GM23338 (cell line): Measurements from ENCODE around the gene CEP57.
A peak's percentile ranks its signal among the peaks of the same experiment; 100 is the strongest.

Experiments used
- EZH2 ChIP-seq: fragments of 200-600 bp; sonication (generic); IDR thresholded peaks from one replicate; pipeline ENCODE4 v1.8.0; 2017; ENCODE audit warnings: antibody characterized with exemption, mild to moderate bottlenecking, low read depth; ENCODE audit not compliant: unreplicated experiment
- EZH2phosphoT487 ChIP-seq: fragments of 200-600 bp; sonication (generic); IDR thresholded peaks from one replicate; pipeline ENCODE4 v1.8.1; 2018; ENCODE audit warnings: antibody characterized with exemption; ENCODE audit not compliant: unreplicated experiment
- JUNB ChIP-seq: IDR thresholded peaks from one replicate; pipeline ENCODE4 v1.6.1; 2016; ENCODE audit warnings: antibody characterized with exemption; ENCODE audit not compliant: unreplicated experiment
- POLR2AphosphoS5 ChIP-seq: IDR thresholded peaks from 2 replicates; pipeline ENCODE4 v1.6.1; 2016; ENCODE audit warnings: antibody characterized with exemption, low read depth
- TF ChIP-seq, protein P1 (sequence below), 2 experiments: fragments of 200-600 bp in 1 of 2; sonication (generic) in 1 of 2; conservative IDR thresholded peaks; 2 replicates each; pipeline versions ENCODE4 v1.5.1 to v1.6.1; 2016 to 2017; ENCODE audit warnings: antibody characterized with exemption in 2 of 2, low read depth in 2 of 2, mild to moderate bottlenecking in 2 of 2, moderate library complexity in 1 of 2
- TF ChIP-seq, protein P2 (sequence below): IDR thresholded peaks from one replicate; pipeline ENCODE4 v1.6.1; 2018; ENCODE audit warnings: antibody characterized with exemption; ENCODE audit not compliant: unreplicated experiment

DNA sequence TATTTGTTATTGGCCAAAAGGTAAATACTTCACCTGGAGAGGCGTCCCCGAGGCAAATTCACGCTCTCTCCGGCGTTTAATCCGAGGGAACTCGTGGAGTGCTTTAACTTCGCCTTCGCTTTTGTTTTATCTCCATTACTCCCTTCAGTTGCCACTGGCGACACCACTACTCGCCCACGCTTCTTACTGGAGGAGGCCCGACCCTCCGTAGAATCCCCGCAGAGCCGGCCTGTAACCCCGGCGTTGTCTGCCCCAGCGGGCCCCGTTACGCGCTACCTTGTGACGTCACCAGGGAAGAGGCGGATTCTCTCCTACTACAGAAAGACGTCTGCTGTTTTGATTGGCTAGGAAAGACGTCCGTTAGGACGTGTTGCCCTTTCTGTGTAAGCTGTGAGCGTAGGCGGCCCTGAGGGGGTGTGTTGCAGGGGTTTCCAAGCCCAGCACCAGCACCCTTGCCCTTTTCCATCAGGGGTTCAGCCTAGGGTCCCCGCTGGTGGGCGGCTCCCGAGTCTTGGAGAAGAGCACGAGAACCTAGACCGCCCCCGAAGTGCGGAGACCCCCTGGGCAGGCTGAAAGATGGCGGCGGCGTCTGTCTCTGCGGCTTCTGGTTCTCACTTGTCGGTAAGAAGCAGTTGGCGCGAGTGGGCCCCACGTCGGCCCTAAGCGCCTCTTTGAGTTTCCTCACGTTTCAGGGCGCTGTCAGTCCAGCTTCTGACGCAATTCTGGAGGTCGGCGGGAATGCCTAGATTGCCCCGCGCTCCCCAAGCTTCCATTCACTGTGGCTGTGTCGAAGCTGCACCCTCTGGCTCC is at the start of gene CEP57:
- TF ChIP-seq, protein P1, sequence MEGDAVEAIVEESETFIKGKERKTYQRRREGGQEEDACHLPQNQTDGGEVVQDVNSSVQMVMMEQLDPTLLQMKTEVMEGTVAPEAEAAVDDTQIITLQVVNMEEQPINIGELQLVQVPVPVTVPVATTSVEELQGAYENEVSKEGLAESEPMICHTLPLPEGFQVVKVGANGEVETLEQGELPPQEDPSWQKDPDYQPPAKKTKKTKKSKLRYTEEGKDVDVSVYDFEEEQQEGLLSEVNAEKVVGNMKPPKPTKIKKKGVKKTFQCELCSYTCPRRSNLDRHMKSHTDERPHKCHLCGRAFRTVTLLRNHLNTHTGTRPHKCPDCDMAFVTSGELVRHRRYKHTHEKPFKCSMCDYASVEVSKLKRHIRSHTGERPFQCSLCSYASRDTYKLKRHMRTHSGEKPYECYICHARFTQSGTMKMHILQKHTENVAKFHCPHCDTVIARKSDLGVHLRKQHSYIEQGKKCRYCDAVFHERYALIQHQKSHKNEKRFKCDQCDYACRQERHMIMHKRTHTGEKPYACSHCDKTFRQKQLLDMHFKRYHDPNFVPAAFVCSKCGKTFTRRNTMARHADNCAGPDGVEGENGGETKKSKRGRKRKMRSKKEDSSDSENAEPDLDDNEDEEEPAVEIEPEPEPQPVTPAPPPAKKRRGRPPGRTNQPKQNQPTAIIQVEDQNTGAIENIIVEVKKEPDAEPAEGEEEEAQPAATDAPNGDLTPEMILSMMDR (conservative IDR thresholded peaks at IDR 0.05; ENCODE audit: low read depth in 2 of 2) = no peak
- TF ChIP-seq, protein P2, sequence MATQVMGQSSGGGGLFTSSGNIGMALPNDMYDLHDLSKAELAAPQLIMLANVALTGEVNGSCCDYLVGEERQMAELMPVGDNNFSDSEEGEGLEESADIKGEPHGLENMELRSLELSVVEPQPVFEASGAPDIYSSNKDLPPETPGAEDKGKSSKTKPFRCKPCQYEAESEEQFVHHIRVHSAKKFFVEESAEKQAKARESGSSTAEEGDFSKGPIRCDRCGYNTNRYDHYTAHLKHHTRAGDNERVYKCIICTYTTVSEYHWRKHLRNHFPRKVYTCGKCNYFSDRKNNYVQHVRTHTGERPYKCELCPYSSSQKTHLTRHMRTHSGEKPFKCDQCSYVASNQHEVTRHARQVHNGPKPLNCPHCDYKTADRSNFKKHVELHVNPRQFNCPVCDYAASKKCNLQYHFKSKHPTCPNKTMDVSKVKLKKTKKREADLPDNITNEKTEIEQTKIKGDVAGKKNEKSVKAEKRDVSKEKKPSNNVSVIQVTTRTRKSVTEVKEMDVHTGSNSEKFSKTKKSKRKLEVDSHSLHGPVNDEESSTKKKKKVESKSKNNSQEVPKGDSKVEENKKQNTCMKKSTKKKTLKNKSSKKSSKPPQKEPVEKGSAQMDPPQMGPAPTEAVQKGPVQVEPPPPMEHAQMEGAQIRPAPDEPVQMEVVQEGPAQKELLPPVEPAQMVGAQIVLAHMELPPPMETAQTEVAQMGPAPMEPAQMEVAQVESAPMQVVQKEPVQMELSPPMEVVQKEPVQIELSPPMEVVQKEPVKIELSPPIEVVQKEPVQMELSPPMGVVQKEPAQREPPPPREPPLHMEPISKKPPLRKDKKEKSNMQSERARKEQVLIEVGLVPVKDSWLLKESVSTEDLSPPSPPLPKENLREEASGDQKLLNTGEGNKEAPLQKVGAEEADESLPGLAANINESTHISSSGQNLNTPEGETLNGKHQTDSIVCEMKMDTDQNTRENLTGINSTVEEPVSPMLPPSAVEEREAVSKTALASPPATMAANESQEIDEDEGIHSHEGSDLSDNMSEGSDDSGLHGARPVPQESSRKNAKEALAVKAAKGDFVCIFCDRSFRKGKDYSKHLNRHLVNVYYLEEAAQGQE = peak; percentile 6
- TF ChIP-seq EZH2phosphoT487 (no peak), EZH2 (no peak), JUNB (no peak), POLR2AphosphoS5 (peak; percentile 52; the same call in 1 of the 2 replicates)
